Uterine smooth muscle cell (primary cell): Measurements from ENCODE around the gene FKTN. TPM values are rescaled to one million over a fixed set of nuclear protein-coding genes. Genes with fewer than 3 reads are reported as not detected.

ENCODE experiments used
- total RNA-seq: library from RNA; depleted of rRNA; stranded (reverse); fragments of >200 nt; gene quantifications from 2 replicates; pipeline ENCODE4 v1.2.3, GENCODE V29; 2014

FKTN gene
- 26.0 and 39.6 TPM in 2 replicates for total RNA-seq

GRCh38 chr9:105557804-105558610, at the start of gene FKTN:
FKTN (plus strand) TSS chr9:105558131; CDS start chr9:105575033, 16,902 bp downstream.

GRCh38 chr9:105662184-105663104, 104.5 kb downstream of the FKTN start, which contains the start of gene TAL2:
TAL2 (plus strand) TSS chr9:105662457; CDS start chr9:105662497, 40 bp downstream.

Other genes starting within 250 kb of the FKTN start
- gene FSD1L, start 110.1 kb upstream of the FKTN start, total RNA-seq, result 9.9 and 12.6 TPM in 2 replicates
- 0.12 and 0.22 TPM in 2 replicates for gene TAL2, start 104.3 kb downstream of the FKTN start, total RNA-seq
- 25.0 and 40.6 TPM in 2 replicates for gene TMEM38B, start 136.4 kb downstream of the FKTN start, total RNA-seq